ENCODE measurements around the gene XXYLT1.

XXYLT1 gene

GRCh38 chr3:195266428-195266827 lies 4.5 kb downstream of the XXYLT1 start:
- DNase-seq = no peak

GRCh38 chr3:195265363-195265976 lies 5.5 kb downstream of the XXYLT1 start:
- DNase-seq = no peak

GRCh38 chr3:195263925-195264600 lies 6.9 kb downstream of the XXYLT1 start:
- DNase-seq = no peak

GRCh38 chr3:195263193-195263924 lies 7.6 kb downstream of the XXYLT1 start:
- no peak for DNase-seq

GRCh38 chr3:195261925-195262324 lies 9.0 kb downstream of the XXYLT1 start:
- no peak for DNase-seq

GRCh38 chr3:195260280-195260905 lies 10.6 kb downstream of the XXYLT1 start:
- no peak for DNase-seq

GRCh38 chr3:195259475-195260279 lies 11.3 kb downstream of the XXYLT1 start:
- peak; percentile 83 for DNase-seq

- peak; percentile 56 for DNase-seq
These were observed 11.8 kb downstream of the XXYLT1 start for GRCh38 chr3:195259154-195259474.

- peak; percentile 56 for DNase-seq
These were observed 12.4 kb downstream of the XXYLT1 start for GRCh38 chr3:195258449-195259153.

GRCh38 chr3:195257454-195258448 lies 13.2 kb downstream of the XXYLT1 start:
- DNase-seq = no peak

GRCh38 chr3:195256639-195257453 lies 14.1 kb downstream of the XXYLT1 start:
- DNase-seq = no peak

- no peak for DNase-seq
These were observed 15.1 kb downstream of the XXYLT1 start for GRCh38 chr3:195255571-195256501.

- no peak for DNase-seq
These were observed 15.8 kb downstream of the XXYLT1 start for GRCh38 chr3:195255176-195255500.

GRCh38 chr3:195254454-195255175 lies 16.3 kb downstream of the XXYLT1 start:
- DNase-seq = no peak

- DNase-seq = no peak
These were observed 17.0 kb downstream of the XXYLT1 start for GRCh38 chr3:195253923-195254432.

GRCh38 chr3:195251336-195252065 lies 19.5 kb downstream of the XXYLT1 start:
- DNase-seq = no peak

Measured in NCI-H526 treated with DMSO at 0.1 percent for 48 hours (cell line).